Rectal smooth muscle tissue (tissue), 1 donor: ENCODE data around the gene CBLL1.
A peak's percentile ranks its signal among the peaks of the same experiment; 100 is the strongest.

Experiments
- H3K27ac ChIP-seq: one replicate; pipeline ENCODE4 v1.7.0; 2013; ENCODE audit warnings: low read depth, low read length, inconsistent platforms
- H3K27me3 ChIP-seq: one replicate; pipeline ENCODE4 v1.7.0; 2013; ENCODE audit warnings: low read length; ENCODE audit not compliant: control insufficient read depth, insufficient read depth
- H3K36me3 ChIP-seq: one replicate; pipeline ENCODE4 v1.7.0; 2013; ENCODE audit warnings: low read length; ENCODE audit not compliant: control insufficient read depth, insufficient read depth
- H3K4me1 ChIP-seq: one replicate; pipeline ENCODE4 v1.7.0; 2013; ENCODE audit warnings: low read length; ENCODE audit not compliant: control insufficient read depth, insufficient read depth
- H3K4me3 ChIP-seq: one replicate; pipeline ENCODE4 v1.7.0; 2013; ENCODE audit warnings: low read length
- H3K9ac ChIP-seq: one replicate; pipeline ENCODE4 v1.7.0; 2013; ENCODE audit warnings: low read length

CBLL1 gene

DNA sequence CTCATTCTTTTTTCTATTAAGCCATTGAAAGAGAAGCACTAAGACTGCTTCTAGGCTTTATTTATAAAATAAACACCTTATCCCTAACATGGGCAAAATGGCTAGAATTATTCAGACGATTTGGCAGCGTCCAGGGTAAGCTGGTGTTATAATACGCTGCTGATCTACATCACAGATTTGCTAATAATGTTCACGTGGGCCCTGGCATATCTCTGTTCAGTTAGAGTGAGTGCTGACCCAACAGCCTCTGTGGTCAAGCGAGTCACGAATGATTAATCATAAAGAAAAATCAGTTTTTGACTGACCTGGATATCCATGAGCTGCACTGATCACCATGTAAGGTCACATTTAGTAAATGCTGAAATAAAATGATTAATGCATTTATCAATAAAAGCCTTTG is 28.4 kb upstream of the CBLL1 start:
- Histone ChIP-seq H3K4me3 (no peak overlapping the region), H3K27me3 (no peaks in the 10 kb centered on the region), H3K4me1 (no peaks in the 10 kb centered on the region), H3K9ac (no peak overlapping the region), H3K27ac (no peak overlapping the region), H3K36me3 (no peaks in the 10 kb centered on the region)

- no peaks in the 10 kb centered on the region for H3K4me1 ChIP-seq
Measured at GRCh38 chr7:107718456-107719193, 25.3 kb upstream of the CBLL1 start.

GRCh38 chr7:107721286-107721685 is 22.7 kb upstream of the CBLL1 start:
- Histone ChIP-seq H3K4me1 (no peaks in the 10 kb centered on the region), H3K36me3 (no peaks in the 10 kb centered on the region), H3K27ac (no peak overlapping the region), H3K27me3 (no peaks in the 10 kb centered on the region), H3K4me3 (no peak overlapping the region), H3K9ac (no peak overlapping the region)

More at GRCh38 chr7:107718456-107719193, 25.3 kb upstream of the CBLL1 start:
- H3K4me3 ChIP-seq = no peak overlapping the region
- no peak overlapping the region for H3K9ac ChIP-seq
- H3K27me3 ChIP-seq = no peaks in the 10 kb centered on the region
- H3K27ac ChIP-seq = no peak overlapping the region
- no peaks in the 10 kb centered on the region for H3K36me3 ChIP-seq

GRCh38 chr7:107723255-107723654 is 20.7 kb upstream of the CBLL1 start:
- no peaks in the 10 kb centered on the region for H3K36me3 ChIP-seq
- H3K27ac ChIP-seq = no peak overlapping the region
- no peaks in the 10 kb centered on the region for H3K27me3 ChIP-seq
- no peak overlapping the region for H3K9ac ChIP-seq
- no peaks in the 10 kb centered on the region for H3K4me1 ChIP-seq
- no peak overlapping the region for H3K4me3 ChIP-seq

DNA sequence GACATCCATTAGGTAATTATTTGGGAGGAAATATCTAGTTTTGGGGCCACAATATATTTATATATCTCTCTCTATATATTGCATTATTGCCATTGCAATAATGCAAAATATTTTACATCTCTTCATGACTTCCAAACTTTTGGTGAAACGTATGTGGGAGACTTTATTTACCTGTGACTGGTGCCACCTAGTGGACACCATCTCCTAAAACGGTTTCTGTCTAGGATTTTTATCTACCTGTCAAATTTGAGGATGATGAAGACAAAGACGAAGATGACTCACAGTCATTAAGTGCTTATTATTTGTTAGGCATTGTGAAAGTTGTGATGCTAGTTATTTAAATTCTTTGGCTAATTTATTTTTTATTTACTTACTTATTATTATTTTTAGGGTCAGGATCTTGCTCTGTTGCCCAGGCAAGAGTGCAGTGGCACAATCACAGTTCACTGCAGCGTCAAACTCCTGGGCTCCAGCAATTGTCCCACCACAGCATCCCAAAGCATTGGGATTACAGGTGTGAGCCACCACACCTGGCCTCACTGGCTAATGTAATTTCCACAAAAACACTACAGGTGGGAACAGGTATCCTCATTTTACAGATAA is 18.7 kb upstream of the CBLL1 start:
- H3K27ac ChIP-seq = no peak overlapping the region
- no peaks in the 10 kb centered on the region for H3K4me1 ChIP-seq
- H3K9ac ChIP-seq = no peak overlapping the region
- no peaks in the 10 kb centered on the region for H3K36me3 ChIP-seq
- no peaks in the 10 kb centered on the region for H3K27me3 ChIP-seq
- H3K4me3 ChIP-seq = no peak overlapping the region

DNA sequence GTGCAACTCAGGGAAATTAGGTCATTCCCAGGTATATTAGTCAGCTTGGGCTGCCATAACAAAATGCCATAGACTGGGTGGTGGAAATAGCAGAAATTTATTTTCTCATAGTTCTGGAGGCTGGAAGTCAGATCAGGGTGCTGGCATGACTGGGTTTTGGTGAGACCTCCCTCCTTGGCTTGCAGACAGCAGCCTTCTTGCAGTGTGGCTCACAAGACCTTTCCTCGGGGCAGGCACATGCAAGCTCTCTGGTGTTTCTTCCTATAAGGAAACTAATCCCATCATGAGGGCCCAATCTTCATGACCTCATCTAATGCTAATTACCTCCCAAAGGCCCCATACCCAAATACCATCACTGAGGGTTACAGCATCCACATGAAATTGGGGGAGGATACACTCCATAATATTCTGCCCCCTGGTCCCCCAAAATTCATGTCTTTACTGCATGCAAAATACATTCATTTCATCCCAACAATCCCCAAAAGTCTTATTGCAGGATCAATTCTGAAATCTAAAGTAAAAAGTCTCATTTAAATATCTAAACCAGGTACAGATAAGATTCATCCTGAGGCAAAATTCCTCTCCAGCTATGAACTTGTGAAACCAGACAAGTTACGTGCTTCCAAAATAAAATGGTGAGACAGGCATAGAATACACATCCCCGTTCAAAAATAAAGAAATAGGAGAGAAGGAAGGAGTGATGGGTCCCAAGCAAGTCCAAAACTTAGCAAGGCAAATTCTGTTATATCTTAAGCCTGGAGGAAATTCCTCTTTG is 17.4 kb upstream of the CBLL1 start:
- no peaks in the 10 kb centered on the region for H3K36me3 ChIP-seq
- H3K27ac ChIP-seq = no peak overlapping the region
- H3K4me1 ChIP-seq = no peaks in the 10 kb centered on the region
- H3K27me3 ChIP-seq = no peaks in the 10 kb centered on the region
- no peak overlapping the region for H3K4me3 ChIP-seq
- H3K9ac ChIP-seq = no peak overlapping the region

DNA sequence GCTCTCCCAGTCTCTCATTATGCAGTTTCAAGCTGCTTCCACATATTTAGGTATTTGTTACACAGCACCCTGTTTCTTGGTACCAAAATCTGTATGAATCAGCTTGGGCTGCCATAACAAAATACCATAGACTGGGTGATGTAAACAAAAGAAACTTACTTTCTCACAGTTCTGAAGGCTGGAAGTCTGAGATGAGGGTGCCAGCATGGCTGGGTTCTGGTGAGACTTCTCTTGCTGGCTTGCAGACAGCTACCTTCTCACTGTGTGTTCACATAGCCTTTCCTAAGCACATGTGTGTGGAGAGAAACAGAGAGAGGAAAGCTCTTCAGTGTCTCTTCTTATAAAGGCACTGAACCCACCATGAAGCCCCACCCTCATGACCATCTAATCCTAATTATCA is 15.7 kb upstream of the CBLL1 start:
- Histone ChIP-seq H3K4me1 (no peaks in the 10 kb centered on the region), H3K9ac (no peak overlapping the region), H3K4me3 (no peak overlapping the region), H3K27me3 (no peaks in the 10 kb centered on the region), H3K36me3 (no peaks in the 10 kb centered on the region), H3K27ac (no peak overlapping the region)

DNA sequence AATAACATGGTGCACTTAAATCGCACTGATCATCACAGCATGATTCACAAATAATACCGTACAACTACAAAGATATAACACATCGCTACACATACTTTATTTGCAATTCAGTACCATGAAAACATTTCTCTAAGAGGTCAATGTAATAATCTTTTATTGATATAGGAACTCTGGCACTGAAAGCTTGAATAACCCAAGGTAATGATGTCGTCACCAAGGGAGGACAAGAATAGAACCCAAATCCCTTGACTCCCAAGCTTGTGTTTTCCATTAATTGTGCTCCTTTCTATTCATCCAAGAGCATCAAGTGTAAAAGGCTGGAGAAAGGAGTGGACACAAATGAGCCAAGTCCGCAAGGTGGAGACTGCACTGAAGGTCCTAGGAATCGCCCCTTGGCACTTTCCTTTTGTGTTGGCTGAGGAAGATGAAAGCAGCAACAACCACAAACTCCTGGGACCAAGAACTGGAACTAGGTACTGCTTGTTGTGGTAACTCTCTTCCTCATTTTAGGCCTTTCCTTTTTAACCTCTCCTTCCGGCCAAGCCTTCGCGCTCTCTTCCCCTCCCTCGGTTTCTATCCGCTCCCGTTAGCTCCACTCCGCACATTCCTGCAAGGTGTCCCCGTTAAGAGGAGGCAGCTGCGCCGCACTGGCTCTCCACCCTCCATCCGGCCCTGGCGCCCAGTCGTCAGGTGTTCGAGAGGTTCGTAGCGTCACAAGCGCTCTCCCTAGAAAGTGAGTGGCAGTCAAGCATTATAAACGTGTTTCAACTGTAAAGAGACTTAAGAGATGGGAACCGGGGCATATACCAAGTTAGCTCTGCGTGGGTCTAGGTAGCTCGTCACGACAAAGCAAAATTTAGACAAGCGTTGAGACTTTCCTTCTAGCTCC is 1.0 kb upstream of the CBLL1 start:
- Histone ChIP-seq H3K27me3 (no peaks in the 10 kb centered on the region), H3K9ac (peak overlapping the region; percentile 55), H3K36me3 (no peaks in the 10 kb centered on the region), H3K4me3 (peak overlapping the region; percentile 96), H3K27ac (peak overlapping the region; percentile 99), H3K4me1 (peaks cover 13% of the 10 kb centered on the region)

- H3K9ac ChIP-seq = peak overlapping the region; percentile 99
- H3K4me3 ChIP-seq = peak overlapping the region; percentile 96
- H3K36me3 ChIP-seq = no peaks in the 10 kb centered on the region
- H3K4me1 ChIP-seq = peaks cover 13% of the 10 kb centered on the region
- no peaks in the 10 kb centered on the region for H3K27me3 ChIP-seq
- peak overlapping the region; percentile 99 for H3K27ac ChIP-seq
Measured at GRCh38 chr7:107744345-107744750, 406 bp downstream of the CBLL1 start.

DNA sequence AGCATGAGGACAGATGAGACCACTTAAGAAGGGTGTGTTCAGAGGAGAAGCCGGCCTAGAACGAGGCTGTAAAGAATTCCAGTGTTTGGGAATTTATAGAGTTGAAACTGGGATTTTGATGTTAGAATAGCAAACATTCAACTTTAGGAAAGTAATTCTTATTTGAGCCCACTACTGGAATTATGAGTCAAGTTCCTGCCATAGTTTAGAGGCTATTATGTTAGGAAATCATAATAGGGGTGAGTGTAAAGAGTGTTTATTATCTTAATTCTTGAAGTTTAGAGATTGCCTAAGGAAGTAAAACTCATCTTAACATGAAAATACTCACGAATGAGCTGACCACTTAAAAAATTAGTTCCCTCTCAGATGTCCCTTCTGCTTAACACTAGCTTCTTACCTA is 2.1 kb downstream of the CBLL1 start:
- H3K27me3 ChIP-seq = no peaks in the 10 kb centered on the region
- H3K9ac ChIP-seq = no peak overlapping the region
- peaks cover 13% of the 10 kb centered on the region for H3K4me1 ChIP-seq
- peak overlapping the region; percentile 18 for H3K4me3 ChIP-seq
- peaks cover 2% of the 10 kb centered on the region for H3K36me3 ChIP-seq
- H3K27ac ChIP-seq = no peak overlapping the region

- H3K4me1 ChIP-seq = no peaks in the 10 kb centered on the region
- no peak overlapping the region for H3K4me3 ChIP-seq
- no peak overlapping the region for H3K27ac ChIP-seq
- H3K36me3 ChIP-seq = peaks cover 8% of the 10 kb centered on the region
- H3K9ac ChIP-seq = no peak overlapping the region
- no peaks in the 10 kb centered on the region for H3K27me3 ChIP-seq
Measured at GRCh38 chr7:107751113-107751512, 7.2 kb downstream of the CBLL1 start.

- Histone ChIP-seq H3K36me3 (peaks cover 19% of the 10 kb centered on the region), H3K27me3 (no peaks in the 10 kb centered on the region), H3K4me1 (no peaks in the 10 kb centered on the region), H3K4me3 (no peak overlapping the region), H3K9ac (no peak overlapping the region), H3K27ac (no peak overlapping the region)
Measured at GRCh38 chr7:107754642-107755041, 10.7 kb downstream of the CBLL1 start.
